GM18511 (cell line): ENCODE data around the gene NFAT5.
"Not testable (repeated sequence)": the region's sequence is repeated elsewhere in the genome, so short reads cannot be mapped to it uniquely, and the experiment has no call there.

Source experiments
- ATAC-seq: cut with Tn5 transposase; IDR thresholded peaks from one replicate; pipeline ENCODE4 v1.9.1; 2021; ENCODE audit warnings: mild to moderate bottlenecking, moderate library complexity; ENCODE audit not compliant: unreplicated experiment

Gene NFAT5

DNA sequence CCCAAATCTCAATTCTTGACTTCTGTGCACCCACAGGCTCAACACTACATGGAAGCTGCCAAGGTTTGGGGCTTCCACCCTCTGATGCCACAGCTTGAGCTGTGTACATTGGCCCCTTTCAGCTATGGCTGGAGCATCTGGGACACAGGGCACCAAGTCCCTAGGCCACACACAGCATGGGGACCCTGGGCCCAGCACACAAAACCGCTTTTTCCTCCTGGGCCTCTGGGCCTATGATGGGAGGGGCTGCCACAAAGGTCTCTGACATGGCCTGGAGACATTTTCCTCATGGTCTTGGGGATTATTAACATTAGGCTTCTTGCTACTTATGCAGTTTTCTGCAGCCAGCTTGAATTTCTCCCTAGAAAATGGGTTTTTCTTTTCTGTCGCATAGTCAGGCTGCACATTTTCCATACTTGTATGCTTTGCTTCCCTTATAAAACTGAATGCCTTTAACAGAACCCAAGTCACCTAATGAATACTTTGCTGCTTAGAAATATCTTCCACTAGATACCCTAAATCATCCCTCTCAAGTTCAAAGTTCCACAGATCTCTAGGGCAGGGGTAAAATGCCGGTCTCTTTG lies 70.9 kb downstream of the NFAT5 start:
- not testable (repeated sequence) for ATAC-seq

DNA sequence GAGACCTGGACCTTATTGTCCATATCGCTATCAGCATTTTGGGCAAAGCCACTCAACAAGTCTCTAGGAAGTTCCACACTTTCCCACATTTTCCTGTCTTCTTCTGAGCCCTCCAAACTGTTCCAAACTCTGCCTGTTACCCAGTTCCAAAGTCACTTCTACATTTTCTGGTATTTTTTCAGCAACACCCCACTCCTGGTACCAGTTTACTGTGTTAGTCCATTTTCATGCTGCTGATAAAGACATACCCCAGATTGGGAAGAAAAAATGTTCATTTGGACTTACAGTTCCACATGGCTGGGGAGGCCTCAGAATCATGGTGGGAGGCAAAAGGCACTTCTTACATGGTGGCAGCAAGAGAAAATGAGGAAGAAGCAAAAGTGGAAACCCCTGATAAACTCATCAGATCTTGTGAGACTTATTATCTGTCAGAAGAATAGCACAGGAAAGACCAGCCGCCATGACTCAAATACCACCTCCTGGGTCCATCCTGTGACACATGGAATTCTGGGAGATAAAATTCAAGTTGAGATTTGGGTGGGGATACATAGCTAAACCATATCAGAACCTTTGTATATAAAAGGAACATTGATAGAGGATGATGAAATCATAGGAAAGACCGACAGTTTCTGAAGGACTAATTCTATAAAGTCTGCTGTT lies 71.6 kb downstream of the NFAT5 start:
- ATAC-seq: not testable (repeated sequence)

DNA sequence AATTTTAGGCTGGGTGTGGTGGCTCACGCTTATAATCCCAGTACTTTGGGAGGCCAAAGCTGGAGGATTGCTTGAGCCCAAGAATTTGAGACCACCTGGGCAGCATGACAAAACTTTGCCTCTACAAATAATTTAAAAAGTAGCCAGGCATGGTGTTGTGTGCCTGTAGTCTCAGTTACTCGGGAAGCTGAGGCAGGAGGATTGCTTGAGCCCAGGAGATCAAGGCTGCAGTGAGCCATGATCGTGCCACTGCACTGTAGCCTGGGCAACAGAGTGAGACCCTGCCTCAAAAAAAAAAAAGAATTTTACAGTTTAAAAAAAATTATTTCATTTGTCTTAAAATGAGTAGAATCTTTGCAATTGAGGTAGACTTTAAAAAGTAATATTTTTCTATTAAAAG lies 78.2 kb downstream of the NFAT5 start:
- ATAC-seq: not testable (repeated sequence)

DNA sequence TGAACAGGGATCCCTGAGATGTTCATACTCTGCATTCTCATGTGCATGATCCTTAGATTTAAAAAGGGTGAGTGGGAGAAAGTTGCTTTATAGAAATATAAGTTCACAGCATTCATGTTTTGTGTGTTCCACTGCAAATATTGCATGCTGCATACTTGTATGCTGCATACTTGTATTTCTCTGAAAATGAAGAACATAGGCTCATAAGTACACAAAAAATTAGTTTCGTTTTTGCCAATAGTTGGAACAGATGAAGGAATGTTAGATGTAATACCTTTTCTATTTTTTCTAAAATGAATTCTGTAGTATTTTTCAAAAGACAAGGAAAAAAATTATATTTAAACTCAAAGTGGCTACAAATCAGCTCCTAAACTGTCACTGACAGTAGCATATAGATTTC lies 79.0 kb downstream of the NFAT5 start:
- no peak for ATAC-seq

DNA sequence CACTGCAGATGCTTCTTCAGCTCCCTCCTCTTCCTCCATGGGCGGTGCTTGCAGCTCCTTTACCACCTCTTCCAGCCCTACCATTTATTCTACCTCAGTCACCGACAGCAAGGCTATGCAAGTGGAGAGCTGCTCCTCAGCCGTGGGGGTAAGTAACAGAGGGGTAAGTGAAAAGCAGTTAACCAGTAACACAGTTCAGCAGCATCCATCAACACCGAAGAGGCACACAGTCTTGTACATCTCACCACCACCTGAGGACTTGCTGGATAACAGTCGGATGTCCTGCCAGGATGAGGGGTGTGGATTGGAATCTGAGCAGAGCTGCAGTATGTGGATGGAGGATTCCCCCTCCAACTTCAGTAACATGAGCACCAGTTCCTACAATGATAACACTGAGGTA lies 81.3 kb downstream of the NFAT5 start:
- no peak for ATAC-seq

DNA sequence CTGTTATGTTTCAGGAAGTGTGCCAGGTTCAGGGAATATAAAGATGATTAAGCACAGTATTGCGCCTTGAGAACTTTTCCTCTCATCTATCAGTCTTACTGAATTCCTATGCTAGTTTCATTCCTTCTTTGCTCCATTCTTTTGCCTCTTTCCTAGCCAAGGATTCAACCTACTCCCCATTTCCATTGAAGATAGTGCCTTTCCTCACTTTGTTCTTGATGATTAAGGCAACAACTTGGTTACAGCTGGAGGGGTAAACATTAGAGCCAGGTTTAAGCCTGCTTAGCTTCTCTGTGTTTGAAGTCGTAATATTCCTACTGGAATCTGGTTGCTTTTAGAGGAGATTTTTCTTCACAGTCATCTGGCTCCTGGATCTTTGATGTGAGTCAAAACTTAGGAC lies 85.5 kb downstream of the NFAT5 start:
- no peak for ATAC-seq

DNA sequence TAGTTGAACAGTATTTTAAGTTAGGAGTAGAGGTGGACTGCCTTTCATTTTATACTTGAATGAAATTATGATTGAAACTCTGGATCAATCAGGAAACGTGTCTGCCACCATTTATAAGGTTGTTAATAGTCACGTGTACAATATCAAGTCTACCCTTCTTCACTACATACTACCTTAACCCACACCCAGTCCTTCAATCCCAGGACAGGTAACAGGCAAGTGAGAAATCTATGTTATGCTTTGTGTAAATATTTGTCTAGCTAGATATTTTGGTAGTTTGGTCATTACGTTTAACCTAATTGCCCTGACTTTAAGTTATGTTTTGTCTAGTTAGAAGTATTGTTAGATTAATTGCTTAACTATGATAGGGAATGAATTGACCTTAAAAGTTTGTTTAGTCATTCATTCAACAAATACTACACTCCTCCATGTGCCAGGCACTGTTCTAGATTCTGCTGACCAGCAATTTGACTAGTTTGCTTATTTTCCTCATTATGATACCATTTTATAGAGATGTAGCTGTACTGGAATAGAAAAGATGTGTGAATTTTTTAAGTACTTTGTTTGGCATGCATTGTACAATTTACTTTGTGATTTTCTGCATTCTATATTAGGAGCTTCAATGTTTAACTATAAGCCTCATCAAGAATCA lies 88.6 kb downstream of the NFAT5 start:
- ATAC-seq: no peak

DNA sequence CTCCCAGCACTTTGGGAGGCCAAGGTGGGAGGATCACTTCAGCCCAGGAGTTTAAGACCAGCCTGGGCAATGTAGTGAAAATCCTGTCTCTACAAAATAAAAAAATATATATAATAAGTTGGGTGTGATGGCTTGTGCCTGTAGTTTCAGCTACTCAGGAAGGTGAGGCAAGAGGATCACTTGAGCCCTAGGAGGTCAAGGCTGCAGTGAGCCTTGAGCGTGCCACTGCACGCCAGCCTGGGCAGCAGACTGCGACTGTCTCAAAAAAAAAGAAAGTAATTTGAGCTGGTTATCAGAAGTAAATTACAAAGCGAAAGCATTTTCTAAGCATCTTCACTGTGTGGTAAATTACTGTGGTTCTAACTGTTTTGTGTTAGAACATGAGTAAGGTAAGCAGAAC lies 94.4 kb downstream of the NFAT5 start:
- ATAC-seq: no peak

DNA sequence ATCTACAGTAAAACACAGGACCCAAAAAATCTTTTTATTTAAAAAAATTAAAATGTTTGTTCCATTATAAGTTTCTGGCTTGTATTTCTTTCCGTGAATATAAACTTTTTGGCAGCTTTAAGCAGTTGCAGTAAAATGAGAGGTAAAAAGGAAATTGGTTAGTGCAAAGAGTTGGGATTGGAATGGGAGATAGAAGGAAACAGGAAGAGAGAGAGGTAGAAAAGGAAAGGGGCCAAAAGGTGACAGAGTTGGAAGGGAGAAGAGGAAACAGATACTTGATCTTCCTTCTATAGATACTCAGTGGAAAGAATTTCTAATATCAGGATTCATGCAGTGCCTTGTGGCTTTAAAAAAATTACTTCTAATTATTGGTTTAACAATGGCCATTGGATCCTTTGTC lies 97.1 kb downstream of the NFAT5 start:
- ATAC-seq: no peak

DNA sequence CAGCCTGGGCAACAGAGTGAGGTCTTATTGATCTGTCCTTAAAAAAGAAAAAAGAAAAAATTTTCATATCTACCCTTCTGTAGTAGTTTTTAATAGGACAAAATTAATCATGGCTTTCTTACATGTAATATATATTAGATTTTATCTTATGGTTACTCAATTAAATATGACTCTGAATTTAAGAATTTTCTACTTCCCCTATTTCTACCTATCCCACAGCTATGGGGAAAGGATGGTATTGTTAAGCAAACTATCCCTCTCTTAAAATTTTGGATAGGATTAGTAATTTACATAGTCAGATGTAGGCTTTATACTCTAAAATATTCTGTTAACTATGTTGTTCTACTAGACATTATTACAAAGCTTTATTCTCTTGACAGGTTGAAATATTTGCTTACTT lies 98.1 kb downstream of the NFAT5 start:
- ATAC-seq: no peak

DNA sequence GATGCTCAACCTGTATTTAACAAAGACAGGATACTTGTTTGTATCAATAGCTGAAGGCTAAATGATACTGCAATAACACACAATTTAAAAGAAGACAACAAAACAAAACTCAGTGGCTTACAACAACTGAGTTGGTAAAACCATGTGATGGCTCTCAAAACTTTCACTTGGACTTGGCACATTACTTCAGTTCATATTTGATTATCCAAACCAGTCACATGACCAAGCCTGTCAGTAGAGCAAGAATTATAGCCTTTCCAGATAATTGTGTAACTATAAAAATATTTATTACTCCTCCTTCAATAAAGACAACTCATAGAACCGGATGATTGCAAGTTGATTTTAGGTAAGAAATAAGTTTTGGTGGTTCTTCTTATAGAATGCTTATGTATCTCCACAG lies 103.8 kb downstream of the NFAT5 start:
- ATAC-seq: no peak

DNA sequence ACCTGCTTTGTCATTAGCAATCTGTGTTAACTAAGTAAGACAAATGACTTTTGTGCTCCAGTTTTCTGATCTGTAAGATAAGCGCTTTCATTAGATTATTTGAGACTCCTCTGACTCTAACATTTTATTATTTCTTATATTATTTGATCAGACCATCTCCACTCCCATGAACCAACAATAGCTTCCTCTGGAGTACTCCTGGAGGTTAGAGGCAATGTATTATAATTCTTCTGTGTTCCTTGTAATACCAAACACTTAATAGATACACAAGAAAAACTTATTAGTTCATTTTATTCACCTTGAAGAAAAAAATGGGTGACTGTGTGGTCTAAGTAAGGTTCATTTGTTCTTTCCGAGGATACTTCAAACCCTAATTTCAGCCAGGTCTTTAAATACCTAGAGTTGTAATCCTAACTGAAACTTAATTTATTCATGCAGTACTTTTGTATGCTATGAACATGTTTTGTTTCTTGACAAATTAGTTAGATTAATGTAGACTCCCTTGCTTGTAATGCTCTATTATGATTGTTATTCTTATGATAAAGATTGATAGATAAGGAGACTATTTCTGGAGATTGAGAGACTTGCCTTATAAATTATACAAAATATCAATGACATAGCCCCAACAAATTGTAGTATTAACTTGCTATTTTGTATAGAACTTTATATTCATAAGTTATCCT lies 106.7 kb downstream of the NFAT5 start:
- no peak for ATAC-seq

DNA sequence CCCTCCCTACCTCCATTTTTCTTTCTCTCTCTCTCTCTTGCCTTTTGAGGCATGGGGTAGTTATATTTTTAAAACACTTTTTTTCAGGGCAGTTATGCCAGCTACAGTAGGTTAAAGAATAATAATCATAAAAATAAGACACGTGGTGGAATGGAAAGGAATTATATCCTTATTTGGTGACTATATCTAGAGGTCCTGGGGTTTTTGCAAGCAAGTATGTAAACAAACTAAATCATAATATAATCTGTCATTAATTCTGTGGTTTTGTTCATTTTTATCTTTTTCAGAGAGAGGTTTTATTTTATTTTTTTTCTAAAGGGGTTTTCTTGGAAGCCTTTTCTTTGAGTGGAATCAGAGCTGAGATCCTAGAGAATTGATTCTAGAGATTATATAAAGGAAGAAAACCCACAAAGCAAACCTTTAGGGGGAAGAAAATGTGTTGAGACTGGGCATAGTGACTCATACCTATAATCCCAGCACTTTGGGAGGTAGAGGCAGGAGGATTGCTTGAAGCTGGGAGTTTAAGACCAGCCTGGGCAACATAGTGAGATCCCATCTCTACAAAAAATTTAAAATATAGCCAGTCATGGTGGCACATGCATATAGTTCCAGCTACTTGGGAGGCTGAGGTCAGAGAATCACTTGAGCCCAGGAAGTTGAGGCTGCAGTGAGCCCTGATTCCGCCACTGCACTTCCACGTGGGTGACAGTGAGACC lies 107.4 kb downstream of the NFAT5 start:
- no peak for ATAC-seq

DNA sequence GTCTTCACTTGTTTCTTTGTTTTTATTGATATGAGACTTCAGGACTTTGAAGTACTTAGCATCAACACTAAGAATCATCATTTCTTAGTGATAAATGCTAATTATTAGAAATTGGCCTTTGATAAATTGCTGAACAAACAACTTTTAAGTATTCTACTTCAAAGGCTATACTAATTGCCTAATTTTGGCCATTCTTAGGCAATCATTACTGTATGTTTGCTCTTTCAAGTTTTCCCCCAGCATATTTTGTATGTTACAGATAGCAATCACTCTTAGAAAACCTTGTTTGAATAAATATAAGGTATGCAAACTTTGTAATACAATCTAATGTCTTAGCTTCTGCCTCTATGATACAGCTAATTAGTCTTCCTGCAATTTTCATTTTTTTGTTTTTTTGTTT lies 114.6 kb downstream of the NFAT5 start:
- ATAC-seq: no peak

DNA sequence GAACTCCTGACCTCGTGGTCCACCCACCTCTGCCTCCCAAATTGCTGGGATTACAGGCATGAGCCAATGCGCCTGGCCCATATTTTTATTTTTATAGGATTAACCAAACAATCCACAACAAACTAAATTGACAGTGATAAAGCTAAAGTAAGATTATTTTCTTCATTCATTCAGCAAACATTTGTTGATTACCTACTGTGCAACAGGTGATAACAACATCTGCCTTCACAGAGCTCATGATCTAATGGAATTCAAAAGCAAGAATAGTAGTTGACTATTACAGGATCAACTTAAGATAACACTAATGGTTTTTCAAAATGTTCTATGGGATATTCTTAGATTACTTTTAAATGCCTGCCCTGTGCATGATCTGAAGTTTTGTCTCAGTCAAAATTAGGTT lies 122.8 kb downstream of the NFAT5 start:
- no peak for ATAC-seq

DNA sequence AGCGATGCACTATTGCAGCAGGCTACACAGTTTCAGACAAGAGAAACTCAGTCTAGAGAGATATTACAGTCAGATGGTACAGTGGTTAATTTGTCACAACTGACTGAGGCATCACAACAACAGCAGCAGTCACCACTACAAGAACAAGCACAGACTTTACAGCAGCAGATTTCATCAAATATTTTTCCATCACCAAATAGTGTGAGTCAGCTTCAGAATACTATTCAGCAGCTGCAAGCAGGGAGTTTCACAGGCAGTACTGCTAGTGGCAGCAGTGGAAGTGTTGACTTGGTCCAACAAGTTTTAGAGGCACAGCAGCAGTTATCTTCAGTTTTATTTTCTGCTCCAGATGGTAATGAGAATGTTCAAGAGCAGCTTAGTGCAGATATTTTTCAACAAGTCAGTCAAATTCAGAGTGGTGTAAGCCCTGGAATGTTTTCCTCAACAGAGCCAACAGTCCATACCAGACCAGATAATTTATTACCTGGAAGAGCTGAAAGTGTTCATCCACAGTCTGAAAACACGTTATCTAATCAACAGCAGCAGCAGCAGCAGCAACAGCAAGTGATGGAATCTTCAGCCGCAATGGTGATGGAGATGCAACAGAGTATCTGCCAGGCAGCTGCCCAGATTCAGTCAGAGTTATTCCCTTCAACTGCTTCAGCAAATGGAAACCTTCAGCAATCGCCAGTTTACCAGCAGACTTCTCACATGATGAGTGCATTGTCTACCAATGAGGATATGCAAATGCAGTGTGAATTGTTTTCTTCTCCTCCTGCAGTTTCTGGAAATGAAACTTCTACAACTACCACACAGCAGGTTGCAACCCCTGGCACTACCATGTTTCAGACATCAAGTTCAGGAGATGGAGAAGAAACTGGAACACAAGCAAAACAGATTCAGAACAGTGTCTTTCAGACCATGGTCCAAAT lies 126.5 kb downstream of the NFAT5 start:
- ATAC-seq: no peak

DNA sequence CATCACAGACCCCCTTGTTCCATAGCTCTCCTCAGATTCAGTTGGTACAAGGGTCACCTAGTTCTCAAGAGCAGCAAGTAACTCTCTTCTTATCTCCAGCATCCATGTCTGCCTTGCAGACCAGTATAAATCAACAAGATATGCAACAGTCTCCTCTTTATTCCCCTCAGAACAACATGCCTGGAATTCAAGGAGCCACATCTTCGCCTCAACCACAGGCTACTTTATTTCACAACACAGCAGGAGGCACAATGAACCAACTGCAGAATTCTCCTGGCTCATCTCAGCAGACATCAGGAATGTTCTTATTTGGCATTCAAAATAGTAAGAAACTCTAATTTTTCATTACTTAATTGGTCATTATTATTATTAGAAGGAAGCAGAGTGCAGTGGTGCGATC lies 128.2 kb downstream of the NFAT5 start:
- ATAC-seq: no peak

DNA sequence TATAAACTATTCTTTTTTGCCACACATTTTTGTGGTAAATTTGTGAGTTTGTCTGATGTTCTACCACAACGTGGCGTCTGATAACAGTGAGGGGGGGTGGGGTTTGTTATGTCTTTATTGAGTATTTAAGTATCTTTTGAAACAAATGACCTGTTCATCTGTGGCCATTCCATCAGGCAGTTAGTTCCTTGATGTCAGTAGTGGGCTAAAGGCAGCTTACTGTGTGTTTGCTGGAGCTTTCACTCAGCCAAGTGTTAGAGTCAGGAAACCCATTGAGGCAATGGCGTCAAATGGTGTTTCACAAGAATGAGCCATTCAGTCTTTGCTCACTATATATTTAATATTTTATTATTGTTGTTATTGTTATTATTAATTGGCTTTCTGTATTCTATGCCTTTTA lies 132.6 kb downstream of the NFAT5 start:
- ATAC-seq: no peak

DNA sequence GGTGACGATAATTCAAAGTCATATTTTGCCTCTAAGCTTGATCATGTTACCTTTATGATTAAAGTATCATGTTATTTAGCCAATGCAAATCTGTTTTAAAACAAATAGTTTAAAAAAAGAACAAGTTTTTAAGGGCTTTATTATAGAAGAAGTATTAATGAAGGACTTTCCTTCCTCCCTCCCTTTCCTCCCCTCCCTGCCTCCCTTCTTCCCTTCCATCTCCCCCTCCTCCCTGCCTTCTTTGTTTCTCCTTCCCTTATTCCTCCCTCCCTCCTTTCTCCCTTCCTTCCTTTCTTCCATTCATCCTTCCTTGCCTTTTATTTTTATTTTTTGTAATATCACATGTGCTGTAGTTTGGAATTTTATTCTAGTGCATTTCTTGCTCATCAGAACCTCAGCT lies 134.1 kb downstream of the NFAT5 start:
- ATAC-seq: no peak

DNA sequence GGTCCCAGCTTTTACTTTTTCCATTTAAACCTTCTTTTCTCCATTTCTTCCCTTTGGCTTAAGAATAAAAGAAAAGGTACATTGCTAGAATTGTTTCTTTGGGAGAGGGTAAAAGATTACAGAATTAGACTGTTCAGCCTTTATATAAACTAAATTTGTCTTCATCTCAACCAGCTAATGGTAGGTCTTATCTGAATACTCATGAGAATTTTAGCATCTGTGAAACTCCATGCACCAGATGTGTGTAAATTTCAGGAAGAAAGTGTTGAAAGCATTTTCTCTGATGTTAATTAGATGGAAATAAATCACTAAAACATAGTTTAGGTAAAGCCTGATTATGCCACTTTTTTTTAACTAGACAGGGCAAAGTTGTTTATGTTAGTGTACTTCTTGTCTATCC lies 135.7 kb downstream of the NFAT5 start:
- ATAC-seq: no peak
